B cell (primary cell): Measurements from ENCODE around the gene FXYD1. TPM values are rescaled to one million over a fixed set of nuclear protein-coding genes. Genes with fewer than 3 reads are reported as not detected.
A peak's percentile ranks its signal among the peaks of the same experiment; 100 is the strongest.

ENCODE experiments used
- ATAC-seq: fragments of 200-7000 bp; cut with Tn5 transposase; one replicate; pipeline ENCODE4 v1.10.0; 2021; ENCODE audit warnings: low read depth, mild to moderate bottlenecking, moderate number of reproducible peaks, moderate library complexity
- CTCF ChIA-PET: fragments of 350-600 bp; sonication (Branson Sonifier 250); formaldehyde crosslinking; loops from one replicate; lab custom pipeline; 2021; ENCODE audit warnings: antibody characterized with exemption, inconsistent platforms; lab: Charles Lee
- POLR2A ChIA-PET: fragments of 350-600 bp; sonication (Branson Sonifier 250); formaldehyde crosslinking; loops from one replicate; lab custom pipeline; 2021; ENCODE audit warnings: antibody characterized with exemption; lab: Charles Lee
- DNase-seq: peaks from one replicate; pipeline ENCODE4 v3.0.0; 2013
- H2AFZ ChIP-seq: 2 replicates; pipeline ENCODE4 v1.6.1; 2012; ENCODE audit warnings: mild to moderate bottlenecking, low read depth, low read length; ENCODE audit not compliant: insufficient read depth, poor library complexity, severe bottlenecking
- H3K27ac ChIP-seq, 2 donors: 1 replicate in 1 of 2; 2 replicates in 1 of 2; pipeline ENCODE4 v1.5.1; 2012 to 2013; ENCODE audit warnings: low read length in 2 of 2, mild to moderate bottlenecking in 2 of 2, moderate library complexity in 1 of 2
- H3K27me3 ChIP-seq, 4 experiments: fragments of 200-600 bp in 1 of 4; sonication (generic) in 1 of 4; replicated peaks in 1 of 4; 1 replicate in 2 of 4; 2 replicates in 2 of 4; pipeline versions ENCODE4 v1.6.1 to v1.7.0; 2013 to 2016; ENCODE audit warnings: low read length in 3 of 4, mild to moderate bottlenecking in 2 of 4, mixed read lengths in 1 of 4, moderate library complexity in 1 of 4; ENCODE audit not compliant: insufficient read depth in 4 of 4, control insufficient read depth in 3 of 4; ENCODE audit errors: control extremely low read depth in 1 of 4
- H3K36me3 ChIP-seq, 2 experiments: replicated peaks in 1 of 2; 1 replicate in 1 of 2; 2 replicates in 1 of 2; pipeline versions ENCODE4 v1.6.1 to v1.7.1; 2013; ENCODE audit warnings: low read length in 1 of 2; ENCODE audit not compliant: insufficient read depth in 2 of 2, control insufficient read depth in 1 of 2; ENCODE audit errors: control extremely low read depth in 1 of 2, extremely low read depth in 1 of 2
- H3K4me1 ChIP-seq, 2 donors: fragments of 200-600 bp in 1 of 2; sonication (generic) in 1 of 2; 1 replicate in 1 of 2; 2 replicates in 1 of 2; pipeline versions ENCODE4 v1.5.1 to v1.6.1; 2013 to 2017; ENCODE audit warnings: low read length in 2 of 2; ENCODE audit not compliant: control insufficient read depth in 2 of 2, insufficient read depth in 2 of 2
- H3K4me2 ChIP-seq: replicated peaks from 2 replicates; pipeline ENCODE3; 2012; ENCODE audit warnings: mild to moderate bottlenecking, low read depth, low read length; ENCODE audit not compliant: poor library complexity, severe bottlenecking
- H3K4me3 ChIP-seq, 5 experiments: fragments of 200-600 bp in 1 of 5; sonication (generic) in 1 of 5; 1 replicate in 3 of 5; 2 replicates in 2 of 5; pipeline versions ENCODE4 v1.5.1 to v1.7.0; 2011 to 2016; ENCODE audit warnings: low read length in 4 of 5, mild to moderate bottlenecking in 4 of 5, low read depth in 2 of 5, control low read depth in 1 of 5, moderate library complexity in 1 of 5; ENCODE audit not compliant: insufficient read depth in 1 of 5; ENCODE audit errors: control extremely low read depth in 1 of 5, extremely low read depth in 1 of 5
- H3K79me2 ChIP-seq: fragments of 200-600 bp; sonication (generic); one replicate; pipeline ENCODE4 v1.6.0; 2016; ENCODE audit warnings: low read length; ENCODE audit not compliant: control insufficient read depth, insufficient read depth
- H3K9ac ChIP-seq: fragments of 200-600 bp; sonication (generic); 2 replicates; pipeline ENCODE4 v1.6.1; 2017; ENCODE audit warnings: mild to moderate bottlenecking, low read length, moderate library complexity
- H3K9me3 ChIP-seq, 3 donors: one replicate each; pipeline versions ENCODE4 v1.6.1 to v1.7.1; 2013; ENCODE audit warnings: low read length in 2 of 3; ENCODE audit not compliant: control insufficient read depth in 2 of 3, insufficient read depth in 1 of 3; ENCODE audit errors: control extremely low read depth in 1 of 3
- H4K20me1 ChIP-seq: 2 replicates; pipeline ENCODE4 v1.6.0; 2012; ENCODE audit warnings: mild to moderate bottlenecking, low read length; ENCODE audit not compliant: insufficient read depth, control insufficient read depth, poor library complexity, severe bottlenecking
- H3K27ac Mint-ChIP-seq: one replicate; pipeline ENCODE4 v1.8.0; 2021; ENCODE audit warnings: mixed read lengths
- H3K27me3 Mint-ChIP-seq: one replicate; pipeline ENCODE4 v1.8.0; 2021; ENCODE audit warnings: mixed read lengths
- H3K4me1 Mint-ChIP-seq: one replicate; pipeline ENCODE4 v1.8.0; 2021; ENCODE audit warnings: mixed read lengths
- H3K4me3 Mint-ChIP-seq: one replicate; pipeline ENCODE4 v1.8.0; 2021; ENCODE audit warnings: mixed read lengths
- H3K9me3 Mint-ChIP-seq: one replicate; pipeline ENCODE4 v1.8.0; 2022; ENCODE audit warnings: mixed read lengths; ENCODE audit not compliant: insufficient read depth
- EZH2 ChIP-seq: IDR thresholded peaks from 2 replicates; pipeline ENCODE4 v1.6.1; 2012; ENCODE audit warnings: borderline replicate concordance, low read depth, mild to moderate bottlenecking, moderate library complexity, low read length; ENCODE audit not compliant: insufficient read depth, poor library complexity, severe bottlenecking
- WGBS: methylation state at CpG from one replicate; pipeline ENCODE4 v1.1.5; 2013; ENCODE audit warnings: missing lambda C conversion rate; ENCODE audit not compliant: insufficient coverage; 5-methylcytosine and 5-hydroxymethylcytosine counted together
- intact Hi-C: fragments of 100-400 bp; cut with micrococcal nuclease; formaldehyde crosslinking; loops from one replicate; pipeline ENCODE4 v1.10.0; 2022
- polyA plus RNA-seq: library from polyadenylated mRNA; depleted of rRNA; stranded (reverse); fragments of >200 nt; gene quantifications from 2 replicates; pipeline ENCODE4 v1.2.3, GENCODE V29; 2012
- total RNA-seq, 2 donors: library from RNA; stranded (reverse); fragments of 120-200 nt in 1 of 2; gene quantifications; 1 replicate in 1 of 2; 2 replicates in 1 of 2; pipeline versions ENCODE4 v1.2.3 to v1.2.4, GENCODE V29; 2013 to 2022
- TF ChIP-seq, protein P1 (sequence below): fragments of 200-600 bp; IDR thresholded peaks from one replicate; pipeline ENCODE4 v1.8.0; 2022; ENCODE audit warnings: antibody characterized with exemption, mild to moderate bottlenecking

FXYD1 gene
- total and polyA plus RNA-seq, 2 donors (not counting 1 experiment from before 2014, with no cell fraction given): 3.1 to 4.7 TPM

DNA sequence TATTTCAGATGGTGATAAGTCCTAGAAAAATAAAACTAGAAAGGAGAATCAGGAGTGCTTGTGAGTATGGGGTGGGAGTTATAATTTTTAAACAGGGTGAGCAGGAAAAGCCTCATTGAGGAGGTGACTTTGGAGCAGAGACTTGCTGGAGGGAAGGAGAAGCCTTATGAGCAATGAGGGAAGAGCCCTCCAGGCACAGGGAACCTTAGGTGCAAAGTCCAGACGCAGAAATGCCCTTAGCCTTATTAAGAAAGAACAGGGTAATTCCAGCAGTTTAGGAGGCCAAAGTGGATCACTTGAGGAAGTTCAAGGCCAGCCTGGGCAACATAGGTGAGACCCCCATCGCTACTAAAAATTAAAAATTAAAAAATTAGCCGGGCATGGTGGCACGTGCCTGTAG lies 44.0 kb upstream of the FXYD1 start:
- CTCF ChIA-PET: no interaction called here
- H3K4me3 ChIP-seq: no peak overlapping the region
- intact Hi-C loops: loop anchor here (5.0 kb wide), 1 partner anchor 37 kb away; no protein-coding TSS in a partner anchor
- H3K27ac ChIP-seq: no peak overlapping the region
- H3K9ac ChIP-seq: no peak overlapping the region
- no peaks in the 10 kb centered on the region for H3K9me3 Mint-ChIP-seq
- H3K27me3 ChIP-seq: no peaks in the 10 kb centered on the region
- no peaks in the 10 kb centered on the region for H3K79me2 ChIP-seq
- DNase-seq (no peak), ATAC-seq (no peak)
- peaks cover 8% of the 10 kb centered on the region for H3K4me1 Mint-ChIP-seq
- 94% methylated on average over 3 of the region's 4 CpGs for WGBS
- H3K36me3 ChIP-seq: no peaks in the 10 kb centered on the region
- no peaks in the 10 kb centered on the region for H3K27me3 Mint-ChIP-seq
- H4K20me1 ChIP-seq: no peaks in the 10 kb centered on the region
- no peak overlapping the region for H3K4me2 ChIP-seq
- POLR2A ChIA-PET: no interaction called here
- H3K27ac Mint-ChIP-seq: no peak overlapping the region
- H3K4me3 Mint-ChIP-seq: no peak overlapping the region
- H2AFZ ChIP-seq: no peak overlapping the region
- H3K9me3 ChIP-seq: no peaks in the 10 kb centered on the region
- TF ChIP-seq EZH2: no peak
- TF ChIP-seq, protein P1, sequence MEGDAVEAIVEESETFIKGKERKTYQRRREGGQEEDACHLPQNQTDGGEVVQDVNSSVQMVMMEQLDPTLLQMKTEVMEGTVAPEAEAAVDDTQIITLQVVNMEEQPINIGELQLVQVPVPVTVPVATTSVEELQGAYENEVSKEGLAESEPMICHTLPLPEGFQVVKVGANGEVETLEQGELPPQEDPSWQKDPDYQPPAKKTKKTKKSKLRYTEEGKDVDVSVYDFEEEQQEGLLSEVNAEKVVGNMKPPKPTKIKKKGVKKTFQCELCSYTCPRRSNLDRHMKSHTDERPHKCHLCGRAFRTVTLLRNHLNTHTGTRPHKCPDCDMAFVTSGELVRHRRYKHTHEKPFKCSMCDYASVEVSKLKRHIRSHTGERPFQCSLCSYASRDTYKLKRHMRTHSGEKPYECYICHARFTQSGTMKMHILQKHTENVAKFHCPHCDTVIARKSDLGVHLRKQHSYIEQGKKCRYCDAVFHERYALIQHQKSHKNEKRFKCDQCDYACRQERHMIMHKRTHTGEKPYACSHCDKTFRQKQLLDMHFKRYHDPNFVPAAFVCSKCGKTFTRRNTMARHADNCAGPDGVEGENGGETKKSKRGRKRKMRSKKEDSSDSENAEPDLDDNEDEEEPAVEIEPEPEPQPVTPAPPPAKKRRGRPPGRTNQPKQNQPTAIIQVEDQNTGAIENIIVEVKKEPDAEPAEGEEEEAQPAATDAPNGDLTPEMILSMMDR: no peak
- H3K4me1 ChIP-seq: peaks cover 12 to 15% of the 10 kb centered on the region in 2 donors

DNA sequence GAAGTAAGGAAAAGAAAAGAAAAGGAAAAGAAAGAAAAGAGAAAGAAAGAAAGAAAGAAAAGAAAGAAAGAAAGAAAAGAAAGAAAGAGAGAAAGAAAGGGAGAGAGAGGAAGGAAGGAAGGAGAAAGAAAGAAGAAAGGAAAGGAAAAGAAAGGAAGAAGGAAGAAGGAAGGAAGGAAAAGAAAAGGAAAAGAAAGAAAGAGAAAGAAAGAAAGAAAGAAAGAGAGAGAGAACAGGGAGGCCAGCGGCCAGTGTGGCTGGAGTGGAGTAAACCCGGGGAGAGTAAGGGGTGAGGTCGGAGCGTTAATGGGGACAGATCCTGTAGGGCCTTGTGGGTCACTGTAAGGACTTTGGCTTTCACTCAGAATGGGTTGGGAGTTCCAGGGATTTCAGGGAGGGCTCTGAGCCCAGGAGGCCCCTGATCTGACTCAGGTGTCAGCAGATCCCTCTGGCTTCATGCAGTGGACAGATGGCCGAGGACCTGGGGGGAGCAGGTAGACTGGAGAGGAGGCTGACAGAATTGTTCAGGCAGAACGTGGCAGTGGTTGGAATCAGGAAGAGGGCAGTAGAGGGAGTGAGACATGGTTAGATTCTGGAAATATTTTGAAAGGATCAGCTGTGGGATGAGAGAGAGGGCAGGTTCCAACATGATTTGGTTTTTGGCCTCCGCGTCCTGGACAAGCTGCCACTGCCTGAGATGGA lies 42.8 kb upstream of the FXYD1 start:
- Mint-ChIP-seq H3K27ac (no peak overlapping the region), H3K27me3 (no peaks in the 10 kb centered on the region), H3K4me1 (no peaks in the 10 kb centered on the region), H3K4me3 (no peak overlapping the region), H3K9me3 (no peaks in the 10 kb centered on the region)
- H4K20me1 ChIP-seq: no peaks in the 10 kb centered on the region
- no peak overlapping the region for H3K27ac ChIP-seq
- 94% methylated on average over 8 of the region's 8 CpGs for WGBS
- intact Hi-C loops: no loop called here
- no peaks in the 10 kb centered on the region for H3K27me3 ChIP-seq
- H3K4me2 ChIP-seq: no peak overlapping the region
- DNase-seq (no peak), ATAC-seq (no peak)
- H3K79me2 ChIP-seq: no peaks in the 10 kb centered on the region
- no peaks in the 10 kb centered on the region for H3K36me3 ChIP-seq
- ChIA-PET CTCF (interaction anchor here (1.0 kb wide), 1 partner anchor 26 kb away, joined by 3 read pairs; no protein-coding TSS in a partner anchor), POLR2A (no interaction called here)
- H3K9me3 ChIP-seq: no peaks in the 10 kb centered on the region
- H3K9ac ChIP-seq: no peak overlapping the region
- no peak for TF ChIP-seq EZH2
- TF ChIP-seq, protein P1: peak; percentile 11
- H3K4me1 ChIP-seq: peaks cover 3 to 7% of the 10 kb centered on the region in 2 donors
- H3K4me3 ChIP-seq: no peak overlapping the region
- no peak overlapping the region for H2AFZ ChIP-seq
